ENCODE data around the gene CCDC194.

CCDC194 gene

DNA sequence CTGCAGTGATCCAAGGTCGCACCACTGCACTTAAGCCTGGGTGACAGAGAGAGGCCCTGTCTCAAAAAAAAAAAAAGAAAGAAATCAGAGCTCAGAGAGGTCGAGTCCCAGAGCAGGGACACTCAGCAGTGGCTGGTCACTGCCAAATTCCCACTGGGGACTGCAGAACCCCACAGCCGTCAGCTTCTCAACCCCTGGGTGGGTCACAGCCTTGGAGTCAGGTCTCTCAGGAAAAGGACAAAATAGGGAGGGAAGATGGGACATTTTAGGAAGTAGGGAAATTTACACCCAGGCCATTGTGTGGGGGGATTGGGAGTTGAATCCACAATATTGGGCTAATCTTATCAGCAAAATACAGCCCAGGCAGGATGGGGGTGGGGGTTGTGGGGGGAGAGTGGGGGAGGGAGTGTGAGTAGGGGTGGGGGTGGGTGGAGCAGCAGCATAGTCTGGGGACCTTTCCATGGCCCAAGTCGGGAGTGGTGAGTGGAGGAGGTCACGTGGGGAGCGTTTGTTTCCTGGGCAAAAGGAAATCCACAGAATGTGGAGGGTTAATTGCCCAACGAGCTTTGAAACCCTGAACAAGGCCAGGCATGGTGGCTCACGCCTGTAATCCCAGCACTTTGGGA is 5.0 kb upstream of the CCDC194 start:
- no peak for TF ChIP-seq BHLHE40 (IDR thresholded peaks at IDR 0.05; ENCODE audit: borderline replicate concordance)
- TF ChIP-seq TARDBP (IDR thresholded peaks at IDR 0.05), result no peak
- no peak for TF ChIP-seq LEF1 (IDR thresholded peaks at IDR 0.05; ENCODE audit: borderline replicate concordance)
- no peak for TF ChIP-seq NFRKB (IDR thresholded peaks at IDR 0.05)
- no peak for TF ChIP-seq L3MBTL2 (conservative IDR thresholded peaks at IDR 0.05)
- no peak for TF ChIP-seq SP1 (IDR thresholded peaks at IDR 0.05)
- TF ChIP-seq ARNT (IDR thresholded peaks at IDR 0.05), result no peak
- TF ChIP-seq FOXM1 (IDR thresholded peaks at IDR 0.05; ENCODE audit: borderline replicate concordance), result no peak
- no peak for TF ChIP-seq ZNF384 (IDR thresholded peaks at IDR 0.05)
- TF ChIP-seq SUZ12 (IDR thresholded peaks at IDR 0.05), result no peak
- TF ChIP-seq FOXA1 (IDR thresholded peaks at IDR 0.05), result no peak
- no peak for TF ChIP-seq ELF4 (IDR thresholded peaks at IDR 0.05)
- no peak for TF ChIP-seq PKNOX1 (IDR thresholded peaks at IDR 0.05)
- TF ChIP-seq FOXK2 (IDR thresholded peaks at IDR 0.05), result no peak
- TF ChIP-seq CTBP1 (IDR thresholded peaks at IDR 0.05; ENCODE audit: borderline replicate concordance), result no peak
- TF ChIP-seq HDGF (IDR thresholded peaks at IDR 0.05; ENCODE audit: borderline replicate concordance), result no peak
- CTCF ChIA-PET, result interaction anchor here (1.6 kb wide), 1 partner anchor 9 kb away, joined by 4 read pairs; no protein-coding TSS in a partner anchor
- no peak for DNase-seq (ENCODE audit: extremely low spot score)
- POLR2A ChIA-PET, result no interaction called here

DNA sequence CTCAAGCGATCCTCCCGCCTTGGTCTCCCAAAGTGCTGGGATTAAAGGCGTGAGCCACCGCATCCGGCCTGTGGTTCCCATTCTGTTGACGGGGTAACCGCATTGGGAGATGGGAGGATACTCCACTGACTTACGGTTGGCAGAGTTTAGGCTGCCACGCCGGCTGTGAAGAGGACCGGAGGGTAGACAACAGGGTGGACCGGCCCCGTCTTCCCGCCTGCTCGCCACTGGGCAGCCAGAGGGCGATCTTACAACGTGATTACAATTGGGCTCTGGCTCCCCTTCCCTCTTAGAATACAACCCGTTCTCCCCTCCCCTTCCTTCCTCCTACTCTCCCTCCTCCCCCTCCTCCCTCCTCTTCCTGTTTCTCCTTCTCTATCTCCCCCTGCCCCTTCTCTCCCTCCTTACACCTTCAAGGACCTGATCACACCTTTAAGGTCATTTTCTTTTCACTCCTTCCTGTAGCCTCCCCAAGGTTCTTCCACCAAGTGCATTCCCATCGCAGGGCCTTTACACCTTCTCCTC is 957 bp upstream of the CCDC194 start:
- TF ChIP-seq BHLHE40 (IDR thresholded peaks at IDR 0.05; ENCODE audit: borderline replicate concordance) (no peak), L3MBTL2 (conservative IDR thresholded peaks at IDR 0.05) (no peak), FOXA1 (IDR thresholded peaks at IDR 0.05) (no peak), SP1 (IDR thresholded peaks at IDR 0.05) (no peak), TARDBP (IDR thresholded peaks at IDR 0.05) (no peak), CTBP1 (IDR thresholded peaks at IDR 0.05; ENCODE audit: borderline replicate concordance) (no peak), SUZ12 (IDR thresholded peaks at IDR 0.05) (no peak), LEF1 (IDR thresholded peaks at IDR 0.05; ENCODE audit: borderline replicate concordance) (no peak)
- peak; percentile 70 for DNase-seq (ENCODE audit: extremely low spot score)
- POLR2A ChIA-PET, result no interaction called here

GRCh38 chr19:17393002-17393401 is 994 bp downstream of the CCDC194 start:
- CTCF ChIA-PET, result no interaction called here
- no peak for DNase-seq (ENCODE audit: extremely low spot score)
- no peak for TF ChIP-seq BHLHE40 (IDR thresholded peaks at IDR 0.05; ENCODE audit: borderline replicate concordance)
- TF ChIP-seq ZNF384 (IDR thresholded peaks at IDR 0.05), result no peak
- no peak for TF ChIP-seq CTBP1 (IDR thresholded peaks at IDR 0.05; ENCODE audit: borderline replicate concordance)
- TF ChIP-seq SP1 (IDR thresholded peaks at IDR 0.05), result no peak
- POLR2A ChIA-PET, result no interaction called here

More for the DNA sequence above, 957 bp upstream of the CCDC194 start:
- CTCF ChIA-PET, result interaction anchor here (1.4 kb wide), 1 partner anchor 61 kb away, joined by 4 read pairs; the partner anchor contains the start of gene ANO8

GRCh38 chr19:17391371-17392151 is 2.4 kb downstream of the CCDC194 start:
- TF ChIP-seq CTBP1 (IDR thresholded peaks at IDR 0.05; ENCODE audit: borderline replicate concordance), result no peak
- no peak for TF ChIP-seq SUZ12 (IDR thresholded peaks at IDR 0.05)
- TF ChIP-seq SP1 (IDR thresholded peaks at IDR 0.05), result no peak
- TF ChIP-seq L3MBTL2 (conservative IDR thresholded peaks at IDR 0.05), result peak; percentile 60
- TF ChIP-seq HDGF (IDR thresholded peaks at IDR 0.05; ENCODE audit: borderline replicate concordance), result no peak
- DNase-seq (ENCODE audit: extremely low spot score), result no peak
- ChIA-PET CTCF (interaction anchor here (1.0 to 1.1 kb wide), 2 partner anchors 75 to 107 kb away, joined by 3 read pairs; no protein-coding TSS in a partner anchor), POLR2A (interaction anchor here (0.6 to 1.7 kb wide), 3 partner anchors 28 to 92 kb away, joined by 3 to 5 read pairs (median 3); partner anchors contain the start of genes DDA1 and MVB12A)

- ChIA-PET CTCF (interaction anchor here (0.6 to 0.8 kb wide), 4 partner anchors 9 to 440 kb away, joined by 3 to 4 read pairs (median 4); no protein-coding TSS in a partner anchor), POLR2A (interaction anchor here (0.8 to 1.7 kb wide), 4 partner anchors 29 to 82 kb away, joined by 3 to 5 read pairs (median 3); partner anchors contain the start of genes DDA1 and MVB12A)
- TF ChIP-seq LEF1 (IDR thresholded peaks at IDR 0.05; ENCODE audit: borderline replicate concordance) (no peak), PKNOX1 (IDR thresholded peaks at IDR 0.05) (peak; percentile 61; the same call in 1 of the 2 replicates)
- peak; percentile 96 for DNase-seq (ENCODE audit: extremely low spot score)
Observed at GRCh38 chr19:17390665-17391370, 3.2 kb downstream of the CCDC194 start.

DNA sequence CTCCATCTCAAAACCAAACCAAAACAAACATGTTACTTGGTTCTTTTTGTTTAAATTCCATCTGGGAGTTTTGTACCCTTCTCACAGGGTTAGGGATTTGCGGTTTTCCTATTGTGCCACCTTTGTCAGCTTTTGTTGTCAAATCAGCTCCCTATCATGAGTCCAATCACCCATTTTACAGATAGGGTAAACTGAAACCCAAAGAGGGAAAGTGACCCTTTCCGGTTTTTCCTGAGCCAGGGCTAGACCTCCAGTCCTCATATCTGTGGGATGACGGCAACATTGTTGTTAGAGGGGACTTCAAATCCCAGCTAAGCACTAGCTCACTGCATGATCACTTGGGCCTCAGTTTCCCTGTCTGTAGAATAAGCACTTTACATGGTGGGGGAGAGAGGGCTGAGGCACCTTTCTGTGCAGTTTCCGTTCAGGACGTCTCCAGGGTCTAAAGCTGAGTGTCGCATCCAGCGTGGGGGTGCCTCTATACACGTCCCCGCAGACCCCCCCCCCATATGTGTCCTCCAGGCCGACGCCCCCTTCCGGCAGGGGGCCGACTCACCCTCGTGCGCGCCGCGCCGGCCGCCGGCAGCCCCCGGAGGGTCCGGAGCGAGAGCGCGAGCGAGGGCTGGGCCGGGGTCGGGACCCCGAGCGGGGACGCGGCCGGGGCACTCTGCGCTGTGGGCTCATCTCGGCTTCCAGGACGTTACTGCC is 3.9 kb downstream of the CCDC194 start:
- ChIA-PET CTCF (interaction anchor here (0.6 to 1.3 kb wide), 5 partner anchors 10 to 441 kb away, joined by 3 to 5 read pairs (median 4); no protein-coding TSS in a partner anchor), POLR2A (interaction anchor here (0.8 to 1.2 kb wide), 2 partner anchors 58 to 81 kb away, joined by 3 read pairs; partner anchors contain the start of gene DDA1)
- TF ChIP-seq SP1 (IDR thresholded peaks at IDR 0.05) (no peak), NFRKB (IDR thresholded peaks at IDR 0.05) (no peak), ELF4 (IDR thresholded peaks at IDR 0.05) (no peak), LEF1 (IDR thresholded peaks at IDR 0.05; ENCODE audit: borderline replicate concordance) (no peak), L3MBTL2 (conservative IDR thresholded peaks at IDR 0.05) (no peak), BHLHE40 (IDR thresholded peaks at IDR 0.05; ENCODE audit: borderline replicate concordance) (no peak), FOXK2 (IDR thresholded peaks at IDR 0.05) (no peak), FOXM1 (IDR thresholded peaks at IDR 0.05; ENCODE audit: borderline replicate concordance) (no peak), TARDBP (IDR thresholded peaks at IDR 0.05) (no peak), PKNOX1 (IDR thresholded peaks at IDR 0.05) (no peak), HDGF (IDR thresholded peaks at IDR 0.05; ENCODE audit: borderline replicate concordance) (no peak), CTBP1 (IDR thresholded peaks at IDR 0.05; ENCODE audit: borderline replicate concordance) (no peak), SUZ12 (IDR thresholded peaks at IDR 0.05) (no peak)
- no peak for DNase-seq (ENCODE audit: extremely low spot score)
